Measurements from ENCODE around the gene KDM5B.

KDM5B gene

DNA sequence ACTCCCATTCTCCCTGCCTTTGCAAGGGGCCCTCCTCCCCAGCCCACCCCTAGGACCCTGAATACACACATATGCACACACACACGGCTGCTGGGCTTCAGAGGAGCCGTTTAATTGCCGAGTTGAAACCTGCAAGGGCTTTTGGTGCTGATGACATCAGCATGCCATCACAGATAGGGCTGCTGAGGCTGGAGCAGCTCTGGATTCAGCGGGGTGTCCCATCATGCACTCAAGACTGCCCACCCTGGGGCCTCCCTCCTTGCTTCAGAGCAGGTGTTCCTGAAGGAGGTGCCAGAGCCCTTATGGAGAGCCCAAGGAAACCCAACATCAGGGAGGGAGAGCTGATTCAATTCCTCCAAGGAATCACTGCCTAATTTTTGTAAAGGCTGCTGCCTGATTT, 103.6 kb downstream of the KDM5B start:
- Histone ChIP-seq H3K27ac (ENCODE audit: insufficient read depth in 1 of 2, low read depth in 1 of 2, low read length in 2 of 2, poor library complexity in 1 of 2, severe bottlenecking in 2 of 2) (no peak overlapping the region), H3K27me3 (replicated peaks in 2 of 5; ENCODE audit: control insufficient read depth in 4 of 5, insufficient read depth in 5 of 5, low read length in 4 of 5) (peaks cover 0 to 85% (median 44%) of the 10 kb centered on the region in 5 experiments), H3K36me3 (ENCODE audit: control insufficient read depth in 4 of 4, insufficient read depth in 4 of 4, low read length in 3 of 4) (no peaks in the 10 kb centered on the region), H3K9me3 (ENCODE audit: control extremely low read depth in 1 of 5, control insufficient read depth in 4 of 5, insufficient read depth in 2 of 5, low read depth in 1 of 5, low read length in 4 of 5) (no peaks in the 10 kb centered on the region), H3K4me3 (ENCODE audit: control insufficient read depth in 1 of 7, extremely low read depth in 1 of 7, insufficient read depth in 4 of 7, low read depth in 2 of 7, low read length in 6 of 7) (no peak overlapping the region), H3K4me1 (ENCODE audit: control extremely low read depth in 1 of 4, control insufficient read depth in 4 of 4, insufficient read depth in 4 of 4, low read length in 3 of 4) (peaks cover 0 to 5% (median 2%) of the 10 kb centered on the region in 4 experiments)
- ChIA-PET CTCF (interaction anchor here (2.7 kb wide), 1 partner anchor 14 kb away, joined by 8 read pairs; no protein-coding TSS in a partner anchor), POLR2A (no interaction called here)
- no peak for DNase-seq
- WGBS (ENCODE audit: insufficient coverage), result 86% methylated on average over 4 of the region's 4 CpGs

DNA sequence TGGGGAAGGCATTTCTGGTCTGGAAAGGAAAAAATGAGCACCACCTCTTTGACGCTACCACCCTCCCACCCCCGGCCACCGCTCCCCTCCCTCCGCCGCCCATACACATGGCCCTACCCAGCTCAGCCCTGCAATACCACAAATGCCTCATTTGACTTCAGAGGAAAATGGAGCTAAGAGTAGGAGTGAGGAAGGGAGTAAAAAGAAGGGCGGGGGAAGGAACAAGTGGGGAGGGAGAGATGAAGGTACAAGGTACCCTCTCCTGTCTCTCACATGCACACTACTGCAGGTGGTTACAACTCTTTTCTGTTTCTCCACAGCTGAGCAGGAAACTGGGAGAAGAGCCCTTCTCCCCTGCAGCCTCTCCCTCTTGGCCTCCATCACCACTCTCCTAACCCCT, 105.0 kb downstream of the KDM5B start:
- peaks cover 0 to 6% (median 5%) of the 10 kb centered on the region in 4 experiments for H3K4me1 ChIP-seq (ENCODE audit: control extremely low read depth in 1 of 4, control insufficient read depth in 4 of 4, insufficient read depth in 4 of 4, low read length in 3 of 4)
- POLR2A ChIA-PET, result interaction anchor here (0.6 kb wide), 1 partner anchor 229 kb away, joined by 3 read pairs; no protein-coding TSS in a partner anchor
- H3K27ac ChIP-seq (ENCODE audit: insufficient read depth in 1 of 2, low read depth in 1 of 2, low read length in 2 of 2, poor library complexity in 1 of 2, severe bottlenecking in 2 of 2), result no peak overlapping the region
- peaks cover 0 to 82% (median 35%) of the 10 kb centered on the region in 5 experiments for H3K27me3 ChIP-seq (replicated peaks in 2 of 5; ENCODE audit: control insufficient read depth in 4 of 5, insufficient read depth in 5 of 5, low read length in 4 of 5)
- DNase-seq, result no peak
- no peaks in the 10 kb centered on the region for H3K36me3 ChIP-seq (ENCODE audit: control insufficient read depth in 4 of 4, insufficient read depth in 4 of 4, low read length in 3 of 4)
- H3K9me3 ChIP-seq (ENCODE audit: control extremely low read depth in 1 of 5, control insufficient read depth in 4 of 5, insufficient read depth in 2 of 5, low read depth in 1 of 5, low read length in 4 of 5), result no peaks in the 10 kb centered on the region
- no peak overlapping the region for H3K4me3 ChIP-seq (ENCODE audit: control insufficient read depth in 1 of 7, extremely low read depth in 1 of 7, insufficient read depth in 4 of 7, low read depth in 2 of 7, low read length in 6 of 7)
- WGBS (ENCODE audit: insufficient coverage), result no CpG with 5 or more reads among the region's 6 CpGs
- CTCF ChIA-PET, result interaction anchor here (0.5 to 2.7 kb wide), 4 partner anchors 13 to 1218 kb away, joined by 3 to 8 read pairs (median 3); no protein-coding TSS in a partner anchor

DNA sequence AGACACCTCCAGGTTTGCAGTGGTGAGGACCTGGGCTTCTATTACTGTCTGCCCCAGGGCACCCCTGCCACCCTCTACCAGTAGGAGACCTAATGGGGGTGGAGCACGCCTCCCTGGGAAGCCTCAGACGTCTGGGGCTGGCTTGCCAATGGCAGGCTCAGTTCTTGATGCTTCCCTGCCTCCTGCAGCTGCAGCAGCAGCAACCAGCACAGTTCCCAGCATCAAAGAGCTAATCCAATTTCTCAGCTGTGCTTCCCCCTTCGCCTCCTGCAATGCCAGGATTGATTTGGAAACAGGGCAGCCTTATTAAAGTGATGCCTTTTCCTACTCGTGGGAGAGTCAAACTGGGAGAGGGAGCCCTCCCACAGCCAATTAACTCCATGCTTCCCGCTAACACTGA, 106.1 kb downstream of the KDM5B start:
- Histone ChIP-seq H3K27ac (ENCODE audit: insufficient read depth in 1 of 2, low read depth in 1 of 2, low read length in 2 of 2, poor library complexity in 1 of 2, severe bottlenecking in 2 of 2) (no peak overlapping the region), H3K4me1 (ENCODE audit: control extremely low read depth in 1 of 4, control insufficient read depth in 4 of 4, insufficient read depth in 4 of 4, low read length in 3 of 4) (peaks cover 0 to 8% (median 7%) of the 10 kb centered on the region in 4 experiments), H3K9me3 (ENCODE audit: control extremely low read depth in 1 of 5, control insufficient read depth in 4 of 5, insufficient read depth in 2 of 5, low read depth in 1 of 5, low read length in 4 of 5) (no peaks in the 10 kb centered on the region), H3K27me3 (replicated peaks in 2 of 5; ENCODE audit: control insufficient read depth in 4 of 5, insufficient read depth in 5 of 5, low read length in 4 of 5) (peaks cover 4 to 81% (median 34%) of the 10 kb centered on the region in 5 experiments), H3K4me3 (ENCODE audit: control insufficient read depth in 1 of 7, extremely low read depth in 1 of 7, insufficient read depth in 4 of 7, low read depth in 2 of 7, low read length in 6 of 7) (no peak overlapping the region), H3K36me3 (ENCODE audit: control insufficient read depth in 4 of 4, insufficient read depth in 4 of 4, low read length in 3 of 4) (no peaks in the 10 kb centered on the region)
- POLR2A ChIA-PET, result no interaction called here
- 89% methylated on average over 5 of the region's 5 CpGs for WGBS (ENCODE audit: insufficient coverage)
- no peak for DNase-seq
- CTCF ChIA-PET, result no interaction called here

DNA sequence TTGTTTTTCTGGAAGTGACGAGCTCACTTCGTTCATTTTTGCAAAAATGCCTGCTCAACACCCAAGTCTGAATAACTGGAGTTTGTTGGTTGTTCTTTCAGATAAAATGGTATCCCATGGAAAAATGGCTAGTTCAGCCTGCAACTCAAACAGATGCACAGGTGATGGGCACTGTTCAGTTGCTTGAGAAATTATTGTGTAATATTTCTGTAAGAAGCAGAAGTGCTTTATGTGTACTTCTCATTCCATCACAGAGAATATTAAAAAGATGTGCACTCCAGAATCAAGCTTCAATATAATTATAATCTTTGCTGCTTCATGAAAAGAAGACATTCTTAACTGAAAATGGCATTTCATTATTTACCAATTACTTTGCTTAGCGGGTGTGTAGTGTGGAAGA, 107.0 kb downstream of the KDM5B start:
- CTCF ChIA-PET, result interaction anchor here (1.3 to 2.1 kb wide), 3 partner anchors 8 to 19 kb away, joined by 3 to 7 read pairs (median 4); no protein-coding TSS in a partner anchor

DNA sequence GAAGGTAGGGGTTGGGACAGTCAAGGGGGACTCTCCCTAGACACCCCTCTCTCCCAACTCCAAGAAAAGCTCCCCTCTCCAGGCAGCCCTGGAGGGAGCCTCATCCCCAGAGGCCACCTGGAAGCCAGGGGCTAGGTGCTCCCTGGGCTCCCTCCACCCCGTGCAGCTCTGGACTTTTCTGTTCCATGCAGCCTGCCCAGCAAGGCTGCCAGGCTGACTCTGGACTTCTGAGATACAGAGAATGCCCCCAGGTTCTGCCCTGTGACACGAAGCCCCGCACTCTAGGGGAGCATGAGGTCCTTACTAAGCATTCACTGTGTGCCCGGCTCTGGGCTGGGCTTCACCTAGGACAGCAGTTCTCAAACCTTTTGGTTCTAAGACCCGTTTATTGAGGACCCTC, 108.2 kb downstream of the KDM5B start:
- DNase-seq, result no peak
- H3K36me3 ChIP-seq (ENCODE audit: control insufficient read depth in 4 of 4, insufficient read depth in 4 of 4, low read length in 3 of 4), result no peaks in the 10 kb centered on the region
- H3K27ac ChIP-seq (ENCODE audit: insufficient read depth in 1 of 2, low read depth in 1 of 2, low read length in 2 of 2, poor library complexity in 1 of 2, severe bottlenecking in 2 of 2), result no peak overlapping the region
- H3K9me3 ChIP-seq (ENCODE audit: control extremely low read depth in 1 of 5, control insufficient read depth in 4 of 5, insufficient read depth in 2 of 5, low read depth in 1 of 5, low read length in 4 of 5), result no peaks in the 10 kb centered on the region
- H3K4me3 ChIP-seq (ENCODE audit: control insufficient read depth in 1 of 7, extremely low read depth in 1 of 7, insufficient read depth in 4 of 7, low read depth in 2 of 7, low read length in 6 of 7), result no peak overlapping the region
- peaks cover 4 to 80% (median 24%) of the 10 kb centered on the region in 5 experiments for H3K27me3 ChIP-seq (replicated peaks in 2 of 5; ENCODE audit: control insufficient read depth in 4 of 5, insufficient read depth in 5 of 5, low read length in 4 of 5)
- H3K4me1 ChIP-seq (ENCODE audit: control extremely low read depth in 1 of 4, control insufficient read depth in 4 of 4, insufficient read depth in 4 of 4, low read length in 3 of 4), result peaks cover 0 to 8% (median 7%) of the 10 kb centered on the region in 4 experiments
- ChIA-PET CTCF (interaction anchor here (0.9 to 2.1 kb wide), 7 partner anchors 9 to 41 kb away, joined by 3 to 7 read pairs (median 4); no protein-coding TSS in a partner anchor), POLR2A (no interaction called here)
- WGBS (ENCODE audit: insufficient coverage), result 85% methylated on average over 4 of the region's 5 CpGs

More for the DNA sequence above, 107.0 kb downstream of the KDM5B start:
- DNase-seq, result no peak
- Histone ChIP-seq H3K4me3 (ENCODE audit: control insufficient read depth in 1 of 7, extremely low read depth in 1 of 7, insufficient read depth in 4 of 7, low read depth in 2 of 7, low read length in 6 of 7) (no peak overlapping the region), H3K9me3 (ENCODE audit: control extremely low read depth in 1 of 5, control insufficient read depth in 4 of 5, insufficient read depth in 2 of 5, low read depth in 1 of 5, low read length in 4 of 5) (no peaks in the 10 kb centered on the region), H3K36me3 (ENCODE audit: control insufficient read depth in 4 of 4, insufficient read depth in 4 of 4, low read length in 3 of 4) (no peaks in the 10 kb centered on the region), H3K27ac (ENCODE audit: insufficient read depth in 1 of 2, low read depth in 1 of 2, low read length in 2 of 2, poor library complexity in 1 of 2, severe bottlenecking in 2 of 2) (no peak overlapping the region), H3K27me3 (replicated peaks in 2 of 5; ENCODE audit: control insufficient read depth in 4 of 5, insufficient read depth in 5 of 5, low read length in 4 of 5) (peaks cover 4 to 81% (median 26%) of the 10 kb centered on the region in 5 experiments), H3K4me1 (ENCODE audit: control extremely low read depth in 1 of 4, control insufficient read depth in 4 of 4, insufficient read depth in 4 of 4, low read length in 3 of 4) (peaks cover 0 to 8% (median 7%) of the 10 kb centered on the region in 4 experiments)
- POLR2A ChIA-PET, result no interaction called here
- 93% methylated on average over 2 of the region's 3 CpGs for WGBS (ENCODE audit: insufficient coverage)

DNA sequence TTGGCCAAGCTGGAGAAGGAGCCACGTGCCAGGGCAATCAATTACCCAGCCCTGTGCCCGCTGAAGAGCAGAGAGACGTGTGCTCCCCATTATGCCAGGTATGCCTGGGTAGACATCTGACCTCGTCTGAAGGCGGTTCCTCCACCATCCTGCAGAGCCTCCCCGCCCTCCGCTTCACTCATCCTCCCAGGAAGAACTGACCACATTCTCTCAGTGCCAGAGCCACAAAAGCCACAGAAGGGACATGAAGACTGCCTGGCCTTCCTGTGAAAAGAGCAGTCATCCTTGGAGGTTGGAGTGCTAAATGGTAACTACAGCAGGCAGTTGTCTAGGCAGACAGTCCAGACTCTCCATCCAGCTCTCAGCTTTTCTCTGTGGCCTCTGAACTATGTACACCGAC, 109.9 kb downstream of the KDM5B start:
- H3K4me3 ChIP-seq (ENCODE audit: control insufficient read depth in 1 of 7, extremely low read depth in 1 of 7, insufficient read depth in 4 of 7, low read depth in 2 of 7, low read length in 6 of 7), result no peak overlapping the region
- H3K27me3 ChIP-seq (replicated peaks in 2 of 5; ENCODE audit: control insufficient read depth in 4 of 5, insufficient read depth in 5 of 5, low read length in 4 of 5), result peaks cover 4 to 75% (median 27%) of the 10 kb centered on the region in 5 experiments
- no peak overlapping the region for H3K27ac ChIP-seq (ENCODE audit: insufficient read depth in 1 of 2, low read depth in 1 of 2, low read length in 2 of 2, poor library complexity in 1 of 2, severe bottlenecking in 2 of 2)
- peak; percentile 7 to 50 (median 47) for DNase-seq
- CTCF ChIA-PET, result interaction anchor here (1.0 to 1.9 kb wide), 4 partner anchors 9 to 424 kb away, joined by 3 to 6 read pairs (median 4); no protein-coding TSS in a partner anchor
- WGBS (ENCODE audit: insufficient coverage), result 43% methylated on average over 5 of the region's 8 CpGs
- no peaks in the 10 kb centered on the region for H3K36me3 ChIP-seq (ENCODE audit: control insufficient read depth in 4 of 4, insufficient read depth in 4 of 4, low read length in 3 of 4)
- POLR2A ChIA-PET, result no interaction called here
- no peaks in the 10 kb centered on the region for H3K9me3 ChIP-seq (ENCODE audit: control extremely low read depth in 1 of 5, control insufficient read depth in 4 of 5, insufficient read depth in 2 of 5, low read depth in 1 of 5, low read length in 4 of 5)
- H3K4me1 ChIP-seq (ENCODE audit: control extremely low read depth in 1 of 4, control insufficient read depth in 4 of 4, insufficient read depth in 4 of 4, low read length in 3 of 4), result peaks cover 0 to 8% (median 7%) of the 10 kb centered on the region in 4 experiments

DNA sequence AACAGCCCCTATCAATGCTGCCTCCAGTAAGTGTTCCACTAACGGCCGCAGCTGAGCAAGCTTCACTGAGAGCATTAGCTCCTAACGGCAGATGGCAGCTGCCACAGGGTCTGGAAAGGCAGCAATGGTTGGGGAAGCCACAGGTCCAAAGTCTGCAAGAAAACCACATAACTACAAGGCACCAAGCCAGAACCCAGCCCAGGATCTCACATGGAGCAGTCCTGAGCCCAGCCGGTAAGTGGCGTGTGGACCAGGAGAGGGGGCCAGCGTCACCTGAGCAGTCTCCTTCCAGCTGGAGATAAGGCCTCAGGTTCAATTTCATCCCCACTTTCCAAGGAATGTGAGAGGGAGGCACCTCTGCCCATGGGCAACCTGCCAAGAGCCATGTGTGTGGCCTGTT, 111.2 kb downstream of the KDM5B start:
- H3K27ac ChIP-seq (ENCODE audit: insufficient read depth in 1 of 2, low read depth in 1 of 2, low read length in 2 of 2, poor library complexity in 1 of 2, severe bottlenecking in 2 of 2), result no peak overlapping the region
- H3K36me3 ChIP-seq (ENCODE audit: control insufficient read depth in 4 of 4, insufficient read depth in 4 of 4, low read length in 3 of 4), result no peaks in the 10 kb centered on the region
- DNase-seq, result no peak
- CTCF ChIA-PET, result interaction anchor here (1.0 to 1.9 kb wide), 5 partner anchors 8 to 423 kb away, joined by 3 to 6 read pairs (median 3); no protein-coding TSS in a partner anchor
- WGBS (ENCODE audit: insufficient coverage), result 75% methylated on average over 6 of the region's 6 CpGs
- H3K9me3 ChIP-seq (ENCODE audit: control extremely low read depth in 1 of 5, control insufficient read depth in 4 of 5, insufficient read depth in 2 of 5, low read depth in 1 of 5, low read length in 4 of 5), result no peaks in the 10 kb centered on the region
- no peak overlapping the region for H3K4me3 ChIP-seq (ENCODE audit: control insufficient read depth in 1 of 7, extremely low read depth in 1 of 7, insufficient read depth in 4 of 7, low read depth in 2 of 7, low read length in 6 of 7)
- H3K27me3 ChIP-seq (replicated peaks in 2 of 5; ENCODE audit: control insufficient read depth in 4 of 5, insufficient read depth in 5 of 5, low read length in 4 of 5), result peaks cover 4 to 69% (median 24%) of the 10 kb centered on the region in 5 experiments
- POLR2A ChIA-PET, result no interaction called here
- peaks cover 0 to 8% (median 7%) of the 10 kb centered on the region in 4 experiments for H3K4me1 ChIP-seq (ENCODE audit: control extremely low read depth in 1 of 4, control insufficient read depth in 4 of 4, insufficient read depth in 4 of 4, low read length in 3 of 4)

Data from common myeloid progenitor, CD34-positive (primary cell).